Measurements from ENCODE around the gene RITA1.
A peak's percentile ranks its signal among the peaks of the same experiment; 100 is the strongest.

Gene RITA1

DNA sequence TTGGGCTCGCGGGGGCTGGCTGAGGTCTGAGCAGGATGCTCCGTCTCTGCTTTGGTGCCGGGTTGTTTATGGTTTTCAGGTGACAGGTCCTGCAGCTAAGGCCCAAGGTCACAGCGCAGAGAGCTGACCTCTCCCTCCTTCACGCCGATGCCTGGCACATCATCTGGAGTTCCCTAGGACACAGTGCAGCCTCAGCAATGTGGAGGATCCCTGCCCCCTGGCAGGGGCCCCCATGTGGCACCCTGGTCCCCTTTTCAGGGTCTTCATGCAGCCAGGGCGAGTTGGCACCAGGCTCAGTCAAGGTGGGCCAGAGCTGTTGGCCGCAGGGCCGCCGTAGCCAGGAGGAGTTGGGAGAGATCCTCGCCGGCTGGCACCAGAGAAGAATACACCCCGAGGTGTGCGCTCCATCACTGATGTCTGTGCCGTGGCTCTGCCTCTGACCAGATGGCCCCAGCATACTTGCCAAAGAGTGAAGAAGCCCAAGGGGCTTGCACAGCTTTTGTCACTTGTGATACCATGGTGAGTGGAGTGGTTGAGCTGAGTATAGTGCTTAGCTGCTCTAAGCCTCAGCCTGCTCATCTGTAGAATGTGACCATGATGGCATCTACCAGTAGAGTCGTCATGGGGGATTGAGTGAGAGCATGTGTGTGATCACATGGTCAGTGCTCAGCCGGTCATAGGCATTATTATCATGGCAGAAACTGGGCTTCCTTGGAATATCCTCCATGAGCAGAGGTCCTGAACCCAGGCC is 46.7 kb downstream of the RITA1 start:
- no peak for DNase-seq

GRCh38 chr12:113232840-113233585 is 47.5 kb downstream of the RITA1 start:
- peak; percentile 48 to 79 for DNase-seq

GRCh38 chr12:113233967-113234366 is 48.4 kb downstream of the RITA1 start:
- DNase-seq = no peak

- DNase-seq = no peak
These were observed 49.0 kb downstream of the RITA1 start for GRCh38 chr12:113234483-113234882.

DNA sequence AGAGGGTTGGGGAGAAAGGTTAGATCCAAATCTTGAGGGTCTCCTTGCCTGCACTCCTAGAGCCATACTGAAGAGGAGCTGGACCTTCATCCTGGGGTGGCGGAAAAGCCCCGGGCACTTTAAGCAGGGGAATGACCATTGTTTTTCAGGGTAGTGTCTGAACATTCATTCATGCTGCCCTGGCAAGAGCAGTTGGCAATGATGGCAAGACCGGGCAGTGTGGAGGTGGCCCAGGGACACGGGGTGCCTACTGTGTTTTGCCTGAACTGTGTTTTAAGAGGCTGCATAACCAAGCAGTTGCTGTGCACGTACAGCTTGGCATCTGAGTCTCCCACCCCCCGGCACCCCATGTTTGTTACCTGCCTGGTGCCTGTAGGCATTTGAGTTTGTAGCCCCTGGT is 50.5 kb downstream of the RITA1 start:
- no peak for DNase-seq

- DNase-seq = no peak
These were observed 51.2 kb downstream of the RITA1 start for GRCh38 chr12:113236539-113237399.

DNA sequence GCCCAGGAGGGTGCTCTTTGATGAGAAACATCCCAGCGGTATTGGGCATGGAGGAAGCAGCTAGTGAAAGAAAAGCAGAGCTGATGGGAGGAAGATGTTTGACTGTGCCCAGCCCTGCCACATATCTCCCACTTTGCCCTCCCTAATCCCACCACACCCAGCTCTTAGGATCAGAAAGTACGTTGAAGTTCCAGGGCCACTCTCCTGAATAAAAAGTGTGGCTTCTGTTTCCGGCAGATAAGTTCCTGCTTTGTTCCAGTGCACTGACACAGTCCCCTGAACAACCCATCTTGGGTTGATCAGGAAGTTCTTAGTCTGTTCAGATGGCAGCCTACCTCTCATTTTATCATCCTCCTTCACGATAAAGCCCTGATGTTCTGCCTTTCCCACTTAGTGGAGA is 52.2 kb downstream of the RITA1 start:
- DNase-seq = no peak

GRCh38 chr12:113238309-113238708 is 52.8 kb downstream of the RITA1 start:
- DNase-seq = no peak

GRCh38 chr12:113239288-113239771 is 53.8 kb downstream of the RITA1 start:
- no peak for DNase-seq

DNA sequence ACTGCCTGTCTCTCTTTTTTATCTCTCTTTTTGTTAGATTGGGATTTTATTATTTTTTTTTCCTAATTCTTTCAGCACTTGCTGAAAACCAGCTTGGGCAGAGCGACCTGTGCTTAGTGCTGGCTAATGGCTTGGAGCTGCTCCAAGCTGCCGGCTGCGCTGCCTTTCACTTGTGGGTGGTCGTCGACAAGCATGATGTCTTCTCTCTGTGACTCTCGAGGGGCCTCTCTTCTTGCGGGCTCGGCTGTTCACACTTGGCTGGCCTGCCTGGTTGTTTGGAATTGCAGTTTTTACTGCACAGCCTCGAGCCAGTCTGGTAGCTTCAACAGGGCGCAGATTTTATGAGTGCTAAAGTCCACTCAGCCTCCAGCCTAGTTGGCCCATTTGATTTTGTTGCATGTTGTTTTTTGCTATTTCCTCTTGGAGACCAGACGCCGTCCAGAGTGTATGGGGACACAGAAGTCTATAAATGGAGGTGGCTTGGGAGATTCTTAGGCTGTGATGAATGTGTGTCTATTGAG is 54.4 kb downstream of the RITA1 start:
- no peak for DNase-seq

DNA sequence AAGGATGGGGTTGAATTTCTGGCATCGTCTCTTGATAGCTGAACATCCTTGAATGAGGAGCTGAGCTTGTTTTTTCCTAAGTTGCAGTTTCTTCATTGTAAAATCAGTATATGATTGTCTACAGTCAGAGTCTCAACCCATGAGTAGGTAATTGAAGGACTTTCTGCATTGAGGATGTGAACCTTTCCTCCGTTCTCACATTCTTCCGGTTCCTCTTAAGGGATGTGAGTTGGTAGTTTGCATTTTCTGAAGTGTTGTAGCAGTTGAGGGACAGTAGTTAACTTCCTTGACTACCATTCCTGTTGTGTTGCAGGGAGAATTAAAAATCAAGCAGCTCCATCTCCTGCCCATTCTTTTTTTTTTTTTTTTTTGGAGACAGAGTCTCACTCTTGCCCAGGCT is 54.9 kb downstream of the RITA1 start:
- no peak for DNase-seq

DNA sequence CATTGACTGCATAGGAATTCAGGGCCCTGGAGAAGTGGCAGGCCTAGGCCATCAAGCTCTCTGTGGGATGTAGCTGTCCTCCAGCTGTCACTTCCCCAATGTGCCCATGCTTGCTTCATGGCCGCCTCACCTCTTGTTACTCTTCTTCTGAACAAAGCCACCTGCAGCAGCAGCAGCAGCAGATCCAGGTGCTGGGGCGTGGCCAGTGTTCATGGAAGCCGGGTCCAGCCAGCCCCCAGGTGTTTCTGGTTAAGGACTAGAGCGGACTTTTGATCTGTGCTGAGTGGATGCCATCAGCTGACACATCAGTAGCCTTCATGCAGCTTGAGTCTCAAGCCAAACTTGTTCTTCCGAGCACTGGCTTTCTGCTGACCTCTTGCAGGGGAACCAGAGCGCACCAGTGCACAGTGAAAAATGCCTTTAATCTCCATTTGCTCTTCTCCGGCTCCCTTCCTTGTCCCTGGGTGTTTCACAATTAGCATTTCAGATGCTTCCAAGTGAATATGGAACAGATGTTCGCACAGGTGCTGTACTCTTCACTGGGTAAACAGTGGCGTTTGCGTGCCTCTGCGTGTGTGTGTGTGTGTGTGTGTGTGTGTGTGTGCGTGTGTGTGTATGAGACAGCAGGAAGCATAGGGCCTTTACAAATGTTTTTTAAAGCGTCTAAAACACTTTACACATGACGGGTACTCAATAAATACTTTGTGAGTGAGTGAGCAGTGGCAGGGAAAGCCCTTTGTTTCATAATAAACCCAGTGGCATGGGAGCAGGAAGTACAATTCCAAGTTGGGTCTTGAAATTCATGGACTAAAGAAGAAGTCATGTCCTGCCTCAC is 55.9 kb downstream of the RITA1 start:
- no peak for DNase-seq

Measured in stimulated activated CD4-positive, alpha-beta T cell treated with anti-CD3 and anti-CD28 coated beads, Interleukin-4, amount 100 ng/mL, for 4 hours (primary cell).